COLO668 (cell line): Measurements from ENCODE around the gene NSMCE1.

ENCODE experiments used
- DNase-seq: peaks from one replicate; lab custom pipeline; 2025; ENCODE audit not compliant: unreplicated experiment; lab: John Stamatoyannopoulos, UW

Gene NSMCE1

GRCh38 chr16:27268376-27269299 lies at the start of gene NSMCE1:
Gene NSMCE1 (minus strand): TSS chr16:27268772. CDS start chr16:27257570, 11,202 bp downstream.
- peak; percentile 97 for DNase-seq

- no peak for DNase-seq
Observed at GRCh38 chr16:27317738-27318391, 49.3 kb upstream of the NSMCE1 start.

GRCh38 chr16:27317320-27317719 lies 48.7 kb upstream of the NSMCE1 start:
- DNase-seq: no peak

GRCh38 chr16:27316038-27316680 lies 47.6 kb upstream of the NSMCE1 start:
- no peak for DNase-seq

GRCh38 chr16:27315333-27316037 lies 46.9 kb upstream of the NSMCE1 start:
- no peak for DNase-seq

GRCh38 chr16:27314986-27315332 lies 46.4 kb upstream of the NSMCE1 start:
- DNase-seq: no peak

GRCh38 chr16:27314161-27314723 lies 45.7 kb upstream of the NSMCE1 start:
- no peak for DNase-seq

- DNase-seq: peak; percentile 40
Observed at GRCh38 chr16:27313422-27314160, 45.0 kb upstream of the NSMCE1 start, which contains the start of gene IL4R. Gene IL4R (plus strand): TSS chr16:27313974. CDS start chr16:27340204, 26,230 bp downstream.

- no peak for DNase-seq
Observed at GRCh38 chr16:27312580-27313421, 44.2 kb upstream of the NSMCE1 start.

- no peak for DNase-seq
Observed at GRCh38 chr16:27311897-27312303, 43.3 kb upstream of the NSMCE1 start.

GRCh38 chr16:27311448-27311830 lies 42.9 kb upstream of the NSMCE1 start:
- no peak for DNase-seq

- no peak for DNase-seq
Observed at GRCh38 chr16:27310576-27311447, 42.2 kb upstream of the NSMCE1 start.

GRCh38 chr16:27308792-27309191 lies 40.2 kb upstream of the NSMCE1 start:
- DNase-seq: no peak

GRCh38 chr16:27305839-27306442 lies 37.4 kb upstream of the NSMCE1 start:
- no peak for DNase-seq

GRCh38 chr16:27304881-27305745 lies 36.5 kb upstream of the NSMCE1 start:
- DNase-seq: no peak

GRCh38 chr16:27304102-27304501 lies 35.5 kb upstream of the NSMCE1 start:
- no peak for DNase-seq
